ENCODE data around the gene PRKAB1. TPM values are rescaled to one million over a fixed set of nuclear protein-coding genes. Genes with fewer than 3 reads are reported as not detected.

The PRKAB1 gene
- total and polyA plus RNA-seq, 9 of the 15 experiments (the other 6 are each of a cell fraction or from before 2014, with no cell fraction given): 32.6 to 94.2 (median 63.8) TPM

- no peak for TF ChIP-seq ZNF347 (CRISPR knock-in tag; IDR thresholded peaks at IDR 0.05; ENCODE audit: low read depth)
- TF ChIP-seq SNIP1 (IDR thresholded peaks at IDR 0.05; ENCODE audit: low read depth): no peak
- TF ChIP-seq TAL1 (IDR thresholded peaks at IDR 0.05): no peak
- no peak for TF ChIP-seq MYNN (IDR thresholded peaks at IDR 0.05)
- TF ChIP-seq MYNN (CRISPR knock-in tag; IDR thresholded peaks at IDR 0.05): no peak
- TF ChIP-seq ZNF511 (CRISPR knock-in tag; IDR thresholded peaks at IDR 0.05): no peak
- TF ChIP-seq MLLT1 (IDR thresholded peaks at IDR 0.05): no peak; a peak in 1 of 4 replicates
- no peak for TF ChIP-seq ZBTB9 (CRISPR knock-in tag; IDR thresholded peaks at IDR 0.05)
- no peak for TF ChIP-seq FOXK1 (CRISPR knock-in tag; IDR thresholded peaks at IDR 0.05; ENCODE audit: borderline replicate concordance)
- TF ChIP-seq ILF3 (IDR thresholded peaks at IDR 0.05; ENCODE audit: borderline replicate concordance): no peak
- TF ChIP-seq ZNF518B (CRISPR knock-in tag; IDR thresholded peaks at IDR 0.05): no peak
- TF ChIP-seq, protein P1, sequence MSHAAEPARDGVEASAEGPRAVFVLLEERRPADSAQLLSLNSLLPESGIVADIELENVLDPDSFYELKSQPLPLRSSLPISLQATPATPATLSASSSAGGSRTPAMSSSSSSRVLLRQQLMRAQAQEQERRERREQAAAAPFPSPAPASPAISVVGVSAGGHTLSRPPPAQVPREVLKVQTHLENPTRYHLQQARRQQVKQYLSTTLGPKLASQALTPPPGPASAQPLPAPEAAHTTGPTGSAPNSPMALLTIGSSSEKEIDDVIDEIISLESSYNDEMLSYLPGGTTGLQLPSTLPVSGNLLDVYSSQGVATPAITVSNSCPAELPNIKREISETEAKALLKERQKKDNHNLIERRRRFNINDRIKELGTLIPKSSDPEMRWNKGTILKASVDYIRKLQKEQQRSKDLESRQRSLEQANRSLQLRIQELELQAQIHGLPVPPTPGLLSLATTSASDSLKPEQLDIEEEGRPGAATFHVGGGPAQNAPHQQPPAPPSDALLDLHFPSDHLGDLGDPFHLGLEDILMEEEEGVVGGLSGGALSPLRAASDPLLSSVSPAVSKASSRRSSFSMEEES (CRISPR knock-in tag; IDR thresholded peaks at IDR 0.05): no peak
- TF ChIP-seq PRMT5 (CRISPR knock-in tag; IDR thresholded peaks at IDR 0.05): no peak
- TF ChIP-seq ZNF232 (CRISPR knock-in tag; IDR thresholded peaks at IDR 0.05): no peak
- TF ChIP-seq, protein P2, sequence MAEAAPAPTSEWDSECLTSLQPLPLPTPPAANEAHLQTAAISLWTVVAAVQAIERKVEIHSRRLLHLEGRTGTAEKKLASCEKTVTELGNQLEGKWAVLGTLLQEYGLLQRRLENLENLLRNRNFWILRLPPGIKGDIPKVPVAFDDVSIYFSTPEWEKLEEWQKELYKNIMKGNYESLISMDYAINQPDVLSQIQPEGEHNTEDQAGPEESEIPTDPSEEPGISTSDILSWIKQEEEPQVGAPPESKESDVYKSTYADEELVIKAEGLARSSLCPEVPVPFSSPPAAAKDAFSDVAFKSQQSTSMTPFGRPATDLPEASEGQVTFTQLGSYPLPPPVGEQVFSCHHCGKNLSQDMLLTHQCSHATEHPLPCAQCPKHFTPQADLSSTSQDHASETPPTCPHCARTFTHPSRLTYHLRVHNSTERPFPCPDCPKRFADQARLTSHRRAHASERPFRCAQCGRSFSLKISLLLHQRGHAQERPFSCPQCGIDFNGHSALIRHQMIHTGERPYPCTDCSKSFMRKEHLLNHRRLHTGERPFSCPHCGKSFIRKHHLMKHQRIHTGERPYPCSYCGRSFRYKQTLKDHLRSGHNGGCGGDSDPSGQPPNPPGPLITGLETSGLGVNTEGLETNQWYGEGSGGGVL (CRISPR knock-in tag; IDR thresholded peaks at IDR 0.05): no peak
- no peak for TF ChIP-seq SMAD3 (CRISPR knock-in tag; conservative IDR thresholded peaks at IDR 0.05)
- TF ChIP-seq GTF2F1 (IDR thresholded peaks at IDR 0.05; ENCODE audit: low read depth, low read length): no peak
- TF ChIP-seq ELF2 (CRISPR knock-in tag; IDR thresholded peaks at IDR 0.05): no peak
Observed at GRCh38 chr12:119668324-119668841, 450 bp downstream of the PRKAB1 start (continued).

All from K562 (cell line).